Lung (tissue), 12 donors: ENCODE results near the gene GPATCH8. TPM values are rescaled to one million over a fixed set of nuclear protein-coding genes. Genes with fewer than 3 reads are reported as not detected.

Experiments used
- ATAC-seq: fragments of 200-7000 bp; cut with Tn5 transposase; one replicate; pipeline ENCODE4 v1.9.1; 2020; ENCODE audit warnings: moderate number of reproducible peaks; ENCODE audit not compliant: insufficient read depth, low FRiP score
- DNase-seq, 3 donors: peaks; one replicate each; pipeline ENCODE4 v3.0.0-alpha.2; 2013 to 2017
- H3K27ac ChIP-seq, 2 donors: one replicate each; pipeline ENCODE4 v1.5.1; 2013; ENCODE audit warnings: mild to moderate bottlenecking in 2 of 2, moderate library complexity in 2 of 2, control low read depth in 1 of 2, inconsistent platforms in 1 of 2, low read depth in 1 of 2, low read length in 1 of 2
- H3K27me3 ChIP-seq, 3 donors: one replicate each; pipeline ENCODE4 v1.5.1; 2013; ENCODE audit warnings: low read length in 2 of 3; ENCODE audit not compliant: control insufficient read depth in 3 of 3, insufficient read depth in 3 of 3
- H3K36me3 ChIP-seq, 4 donors: one replicate each; pipeline ENCODE4 v1.5.1; 2013; ENCODE audit warnings: low read length in 4 of 4, mild to moderate bottlenecking in 1 of 4, moderate library complexity in 1 of 4; ENCODE audit not compliant: control insufficient read depth in 4 of 4, insufficient read depth in 4 of 4
- H3K4me1 ChIP-seq, 5 donors: one replicate each; pipeline ENCODE4 v1.5.1; 2013; ENCODE audit warnings: low read length in 5 of 5, mild to moderate bottlenecking in 2 of 5, moderate library complexity in 1 of 5; ENCODE audit not compliant: control insufficient read depth in 5 of 5, insufficient read depth in 5 of 5
- H3K4me3 ChIP-seq: one replicate; pipeline ENCODE4 v1.5.1; 2013; ENCODE audit warnings: mild to moderate bottlenecking, control low read depth, moderate library complexity
- H3K9ac ChIP-seq, 2 donors: one replicate each; pipeline ENCODE4 v1.5.1; 2013; ENCODE audit warnings: low read length in 2 of 2, control low read depth in 1 of 2; ENCODE audit not compliant: insufficient read depth in 1 of 2
- H3K9me3 ChIP-seq, 4 donors: one replicate each; pipeline ENCODE4 v1.5.1; 2013; ENCODE audit warnings: low read length in 3 of 4, mild to moderate bottlenecking in 1 of 4, moderate library complexity in 1 of 4; ENCODE audit not compliant: control insufficient read depth in 4 of 4, insufficient read depth in 3 of 4
- WGBS, 2 donors: extraction: QIAGEN DNeasy Blood & Tissue Kit; methylation state at CpG; one replicate each; pipeline ENCODE4 v1.1.7; 2013; 5-methylcytosine and 5-hydroxymethylcytosine counted together
- polyA plus RNA-seq, 2 donors: library from polyadenylated mRNA; stranded (reverse); fragments of 200-250 nt; gene quantifications; one replicate each; pipeline ENCODE4 v1.2.1, GENCODE V29; 2013
- total RNA-seq, 2 donors: library from RNA; depleted of rRNA in 1 of 2; stranded (reverse); fragments of >200 nt in 1 of 2; gene quantifications; one replicate each; pipeline ENCODE4 v1.2.1, GENCODE V29; 2014 to 2021
- TF ChIP-seq, protein P1 (sequence below): IDR thresholded peaks from 2 replicates; pipeline ENCODE4 v1.5.1; 2012; ENCODE audit warnings: mild to moderate bottlenecking; ENCODE audit errors: control extremely low read depth, extremely low read depth
- donor health status: control.
- donor health status: control.
- donor health status: Bipolar disorder and iron deficiency.
- donor health status: healthy.
- donor health status: DM: yes; HTN: yes; CAD: no.

Gene GPATCH8
- total and polyA plus RNA-seq, 4 donors: 8.9 to 62.0 (median 23.8) TPM

DNA sequence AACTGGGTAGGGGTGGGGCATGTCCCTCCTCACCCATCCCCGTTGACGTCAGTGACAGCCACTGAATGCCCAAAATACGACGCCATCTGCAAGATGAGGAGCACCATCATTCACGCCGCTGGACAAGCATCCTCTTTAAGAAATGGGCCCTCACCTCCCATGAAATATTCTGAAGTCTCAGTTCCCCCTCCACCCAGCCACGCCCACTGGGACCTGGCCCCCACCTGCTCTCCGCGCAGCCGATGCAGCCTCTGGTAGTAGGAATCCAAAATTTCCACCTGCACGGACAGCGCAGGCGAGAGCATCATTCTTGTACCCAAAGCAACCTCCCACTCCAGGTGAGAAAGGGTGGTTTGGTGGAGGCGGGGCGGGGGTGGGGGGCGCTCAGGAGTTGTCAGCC, 119.3 kb downstream of the GPATCH8 start:
- DNase-seq (no peak), ATAC-seq (no peak)
- Histone ChIP-seq H3K27me3 (peaks cover 0 to 21% (median 3%) of the 10 kb centered on the region in 3 donors), H3K4me3 (no peak overlapping the region), H3K36me3 (no peaks in the 10 kb centered on the region), H3K9me3 (no peaks in the 10 kb centered on the region), H3K27ac (no peak overlapping the region), H3K9ac (no peak overlapping the region), H3K4me1 (peaks cover 0 to 16% (median 0%) of the 10 kb centered on the region in 5 donors)
- TF ChIP-seq, protein P1, sequence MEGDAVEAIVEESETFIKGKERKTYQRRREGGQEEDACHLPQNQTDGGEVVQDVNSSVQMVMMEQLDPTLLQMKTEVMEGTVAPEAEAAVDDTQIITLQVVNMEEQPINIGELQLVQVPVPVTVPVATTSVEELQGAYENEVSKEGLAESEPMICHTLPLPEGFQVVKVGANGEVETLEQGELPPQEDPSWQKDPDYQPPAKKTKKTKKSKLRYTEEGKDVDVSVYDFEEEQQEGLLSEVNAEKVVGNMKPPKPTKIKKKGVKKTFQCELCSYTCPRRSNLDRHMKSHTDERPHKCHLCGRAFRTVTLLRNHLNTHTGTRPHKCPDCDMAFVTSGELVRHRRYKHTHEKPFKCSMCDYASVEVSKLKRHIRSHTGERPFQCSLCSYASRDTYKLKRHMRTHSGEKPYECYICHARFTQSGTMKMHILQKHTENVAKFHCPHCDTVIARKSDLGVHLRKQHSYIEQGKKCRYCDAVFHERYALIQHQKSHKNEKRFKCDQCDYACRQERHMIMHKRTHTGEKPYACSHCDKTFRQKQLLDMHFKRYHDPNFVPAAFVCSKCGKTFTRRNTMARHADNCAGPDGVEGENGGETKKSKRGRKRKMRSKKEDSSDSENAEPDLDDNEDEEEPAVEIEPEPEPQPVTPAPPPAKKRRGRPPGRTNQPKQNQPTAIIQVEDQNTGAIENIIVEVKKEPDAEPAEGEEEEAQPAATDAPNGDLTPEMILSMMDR: no peak
- WGBS, 2 donors: 78 to 86% methylated on average over 16 of the region's 16 CpGs

DNA sequence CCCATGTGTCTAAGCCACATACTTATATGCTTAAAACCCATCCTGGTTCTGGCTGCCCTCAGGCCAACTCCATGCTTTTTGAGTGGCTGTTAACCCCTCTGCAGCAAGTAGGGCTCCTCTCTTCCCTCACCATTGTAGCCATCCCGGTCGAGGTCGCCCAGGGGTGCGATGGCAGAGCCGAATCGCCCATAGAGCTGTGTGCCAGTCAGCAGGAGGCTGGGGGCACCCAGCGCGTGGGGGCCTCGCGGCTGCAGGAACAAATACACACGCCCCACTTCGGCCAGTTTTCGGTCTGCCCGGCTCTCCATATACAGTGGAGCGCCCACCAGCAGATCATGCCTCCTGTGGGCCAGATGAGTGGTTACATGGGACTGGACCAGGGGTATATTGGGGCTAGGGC, 119.8 kb downstream of the GPATCH8 start:
- Histone ChIP-seq H3K4me3 (no peak overlapping the region), H3K4me1 (peaks cover 0 to 16% (median 0%) of the 10 kb centered on the region in 5 donors), H3K36me3 (no peaks in the 10 kb centered on the region), H3K27ac (no peak overlapping the region), H3K9me3 (no peaks in the 10 kb centered on the region), H3K9ac (no peak overlapping the region), H3K27me3 (peaks cover 0 to 21% (median 3%) of the 10 kb centered on the region in 3 donors)
- WGBS, 2 donors: 96% methylated on average over 15 of the region's 15 CpGs
- ATAC-seq (no peak), DNase-seq (no peak)
- TF ChIP-seq, protein P1: no peak

DNA sequence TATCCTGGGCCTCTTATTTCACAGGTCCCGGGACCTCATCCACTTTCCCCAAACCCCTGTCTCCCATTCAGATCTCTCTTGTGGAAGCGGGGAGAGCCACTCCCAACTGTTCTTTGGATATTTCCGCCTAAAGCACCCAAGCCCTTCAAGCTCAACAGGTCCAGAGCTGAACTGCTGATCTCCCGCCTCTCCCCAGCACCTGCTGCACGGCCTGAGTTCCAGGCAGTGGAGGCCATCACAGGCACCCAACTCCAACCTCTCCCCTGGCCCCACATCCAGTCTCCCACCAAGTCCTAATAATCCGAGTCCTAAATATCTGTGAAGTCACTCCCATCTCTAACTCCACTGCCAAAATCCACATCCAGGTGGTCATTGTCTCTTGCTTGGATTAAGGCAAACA, 120.3 kb downstream of the GPATCH8 start:
- Histone ChIP-seq H3K4me3 (no peak overlapping the region), H3K27me3 (peaks cover 0 to 21% (median 3%) of the 10 kb centered on the region in 3 donors), H3K9ac (no peak overlapping the region), H3K9me3 (no peaks in the 10 kb centered on the region), H3K36me3 (no peaks in the 10 kb centered on the region), H3K4me1 (peaks cover 0 to 16% (median 0%) of the 10 kb centered on the region in 5 donors), H3K27ac (no peak overlapping the region)
- 92 to 96% methylated on average over 6 of the region's 6 CpGs for WGBS, 2 donors
- TF ChIP-seq, protein P1: no peak
- ATAC-seq (no peak), DNase-seq (no peak)

DNA sequence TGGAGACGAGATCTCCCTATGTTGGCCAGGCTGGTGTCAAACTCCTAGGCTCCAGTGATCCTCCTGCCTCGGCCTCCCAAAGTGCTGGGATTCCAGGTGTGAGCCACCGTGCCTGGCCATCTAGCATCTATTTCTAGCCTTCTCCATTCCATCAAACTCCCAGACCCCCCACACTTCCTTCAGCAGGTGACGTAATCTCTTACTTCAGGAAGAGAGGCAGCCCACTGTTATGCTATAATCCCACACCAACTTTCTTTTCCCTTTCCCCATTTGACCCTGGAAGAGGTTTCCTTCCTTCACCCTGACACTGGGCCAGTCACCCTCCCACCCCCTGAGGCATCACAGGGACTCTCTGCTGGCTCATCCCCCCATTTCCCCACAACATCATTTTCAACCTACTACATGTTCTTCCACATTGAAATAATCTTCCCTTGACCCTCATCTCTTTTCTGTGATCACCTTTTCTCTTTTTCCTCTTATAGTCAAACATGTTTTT, 121.3 kb downstream of the GPATCH8 start:
- no peak for DNase-seq
- H3K27me3 ChIP-seq: peaks cover 0 to 21% (median 3%) of the 10 kb centered on the region in 3 donors
- 72 to 81% methylated on average over 4 of the region's 4 CpGs for WGBS, 2 donors
- H3K36me3 ChIP-seq: no peaks in the 10 kb centered on the region
- ATAC-seq: no peak
- no peaks in the 10 kb centered on the region for H3K9me3 ChIP-seq
- no peak overlapping the region for H3K9ac ChIP-seq
- TF ChIP-seq, protein P1: no peak
- peaks cover 0 to 18% (median under 1%) of the 10 kb centered on the region in 5 donors for H3K4me1 ChIP-seq
- H3K27ac ChIP-seq: no peak overlapping the region
- no peak overlapping the region for H3K4me3 ChIP-seq
